Fibroblast of lung (primary cell): ENCODE measurements around the gene DHRS2.

ENCODE experiments used
- EZH2 ChIP-seq: IDR thresholded peaks from 2 replicates; pipeline ENCODE4 v1.5.1; 2012; ENCODE audit warnings: low read length, control low read depth, mild to moderate bottlenecking; ENCODE audit errors: missing control alignments
- TF ChIP-seq, protein P1 (sequence below), 2 donors: IDR thresholded peaks in 1 of 2; conservative IDR thresholded peaks in 1 of 2; 1 replicate in 1 of 2; 2 replicates in 1 of 2; pipeline ENCODE4 v1.5.1; 2011 to 2012; ENCODE audit warnings: low read length in 2 of 2, control low read depth in 1 of 2, inconsistent platforms in 1 of 2, low read depth in 1 of 2, mild to moderate bottlenecking in 1 of 2

DNA sequence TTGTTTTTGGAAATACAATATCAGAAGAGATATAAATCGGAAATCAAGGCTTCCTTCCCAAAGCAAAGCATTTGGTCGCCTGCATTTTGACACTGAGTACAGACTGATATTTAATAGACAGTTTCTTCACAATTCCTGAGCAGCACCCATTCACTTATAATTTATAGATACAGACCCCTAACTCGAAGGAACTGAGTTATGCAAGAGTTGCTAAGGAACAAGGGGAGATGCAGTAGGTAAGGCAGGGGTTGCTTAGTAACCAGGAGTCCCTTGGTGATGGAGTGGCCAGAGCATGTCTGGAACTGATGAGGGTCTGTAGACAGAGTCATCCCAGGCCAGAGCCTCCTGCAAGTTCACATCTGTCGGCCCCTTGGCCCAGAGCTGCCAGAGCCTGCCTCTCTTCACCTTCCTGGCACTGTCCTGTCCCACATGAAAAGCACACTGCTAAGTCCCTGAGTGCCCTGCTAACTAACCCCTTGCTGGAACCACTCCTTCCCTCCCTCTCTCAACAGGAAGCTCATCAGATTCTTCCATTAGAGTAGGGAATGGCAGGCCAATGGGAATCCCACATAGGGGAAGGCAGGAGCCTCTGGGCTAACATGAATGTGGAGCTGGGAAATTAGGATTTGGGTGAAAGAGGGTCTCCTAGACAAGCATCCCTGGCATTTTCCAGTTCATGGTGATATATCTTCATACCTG, 3.6 kb upstream of the DHRS2 start:
- TF ChIP-seq, protein P1, sequence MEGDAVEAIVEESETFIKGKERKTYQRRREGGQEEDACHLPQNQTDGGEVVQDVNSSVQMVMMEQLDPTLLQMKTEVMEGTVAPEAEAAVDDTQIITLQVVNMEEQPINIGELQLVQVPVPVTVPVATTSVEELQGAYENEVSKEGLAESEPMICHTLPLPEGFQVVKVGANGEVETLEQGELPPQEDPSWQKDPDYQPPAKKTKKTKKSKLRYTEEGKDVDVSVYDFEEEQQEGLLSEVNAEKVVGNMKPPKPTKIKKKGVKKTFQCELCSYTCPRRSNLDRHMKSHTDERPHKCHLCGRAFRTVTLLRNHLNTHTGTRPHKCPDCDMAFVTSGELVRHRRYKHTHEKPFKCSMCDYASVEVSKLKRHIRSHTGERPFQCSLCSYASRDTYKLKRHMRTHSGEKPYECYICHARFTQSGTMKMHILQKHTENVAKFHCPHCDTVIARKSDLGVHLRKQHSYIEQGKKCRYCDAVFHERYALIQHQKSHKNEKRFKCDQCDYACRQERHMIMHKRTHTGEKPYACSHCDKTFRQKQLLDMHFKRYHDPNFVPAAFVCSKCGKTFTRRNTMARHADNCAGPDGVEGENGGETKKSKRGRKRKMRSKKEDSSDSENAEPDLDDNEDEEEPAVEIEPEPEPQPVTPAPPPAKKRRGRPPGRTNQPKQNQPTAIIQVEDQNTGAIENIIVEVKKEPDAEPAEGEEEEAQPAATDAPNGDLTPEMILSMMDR (conservative IDR thresholded peaks at IDR 0.05 in 1 of 2, IDR thresholded peaks at IDR 0.05 in 1 of 2; ENCODE audit: low read depth in 1 of 2, low read length in 2 of 2): no peak
- no peak for TF ChIP-seq EZH2
